AG10803 (cell line): ENCODE measurements around the gene GSTA5.
A peak's percentile ranks its signal among the peaks of the same experiment; 100 is the strongest.
"Not testable (repeated sequence)": the region's sequence is repeated elsewhere in the genome, so short reads cannot be mapped to it uniquely, and the experiment has no call there.

ENCODE experiments used
- DNase-seq: peaks from one replicate; pipeline ENCODE4 v3.0.0; 2010; ENCODE audit warnings: low read depth
- H3K4me3 ChIP-seq: 2 replicates; pipeline ENCODE4 v1.5.1; 2011; ENCODE audit warnings: mild to moderate bottlenecking, low read length, control low read depth
- CTCF ChIP-seq: conservative IDR thresholded peaks from 2 replicates; pipeline ENCODE4 v1.5.1; 2011; ENCODE audit warnings: mild to moderate bottlenecking, low read length, control low read depth, inconsistent platforms

GSTA5 gene

DNA sequence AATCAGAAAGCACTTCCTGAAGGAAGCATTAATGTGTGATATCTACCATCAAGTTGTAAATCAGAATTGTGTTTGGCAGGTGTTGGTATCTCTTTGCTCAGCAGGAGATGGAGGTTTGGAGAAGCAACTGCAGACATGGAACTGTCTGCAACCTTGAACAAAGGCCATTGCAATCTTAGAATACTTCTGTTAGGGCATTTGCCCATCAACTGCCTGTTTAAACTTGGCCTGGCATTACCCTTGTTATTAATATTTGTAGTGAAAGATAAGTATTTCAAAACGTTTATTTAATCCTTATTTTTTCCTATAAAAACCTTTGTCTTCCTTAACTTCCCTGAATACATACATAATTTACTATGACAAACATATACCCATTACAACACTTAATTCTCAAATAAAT lies 14.1 kb downstream of the GSTA5 start:
- no peak overlapping the region for H3K4me3 ChIP-seq
- no peak for TF ChIP-seq CTCF
- DNase-seq = no peak

GRCh38 chr6:52825900-52826459 lies 14.6 kb downstream of the GSTA5 start:
- not testable (repeated sequence) for DNase-seq, H3K4me3 ChIP-seq

DNA sequence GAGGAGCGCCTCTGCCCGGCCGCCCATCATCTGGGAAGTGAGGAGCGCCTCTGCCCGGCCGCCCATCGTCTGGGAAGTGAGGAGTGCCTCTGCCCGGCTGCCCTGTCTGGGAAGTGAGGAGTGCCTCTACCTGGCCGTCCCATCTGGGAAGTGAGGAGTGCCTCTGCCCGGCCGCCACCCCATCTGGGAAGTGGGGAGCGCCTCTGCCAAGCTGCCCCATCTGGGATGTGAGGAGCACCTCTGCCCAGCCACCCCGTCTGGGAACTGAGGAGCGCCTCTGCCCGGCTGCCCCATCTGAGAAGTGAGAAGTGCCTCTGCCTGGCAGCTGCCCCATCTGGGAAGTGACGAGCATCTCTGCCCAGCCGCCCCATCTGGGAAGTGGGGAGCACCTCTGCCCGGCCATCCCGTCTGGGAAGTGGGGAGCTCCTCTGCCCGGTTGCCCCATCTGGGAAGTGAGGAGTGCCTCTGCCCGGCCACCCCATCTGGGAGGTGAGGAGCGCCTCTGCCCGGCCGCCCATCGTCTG lies 15.3 kb downstream of the GSTA5 start:
- not testable (repeated sequence) for H3K4me3 ChIP-seq, DNase-seq

- no peak for TF ChIP-seq CTCF
- no peak for DNase-seq
- no peak overlapping the region for H3K4me3 ChIP-seq
Observed at GRCh38 chr6:52821842-52822241, 18.8 kb downstream of the GSTA5 start.

GRCh38 chr6:52820198-52820597 lies 20.4 kb downstream of the GSTA5 start:
- no peak overlapping the region for H3K4me3 ChIP-seq
- no peak for TF ChIP-seq CTCF
- peak; percentile 71 for DNase-seq

DNA sequence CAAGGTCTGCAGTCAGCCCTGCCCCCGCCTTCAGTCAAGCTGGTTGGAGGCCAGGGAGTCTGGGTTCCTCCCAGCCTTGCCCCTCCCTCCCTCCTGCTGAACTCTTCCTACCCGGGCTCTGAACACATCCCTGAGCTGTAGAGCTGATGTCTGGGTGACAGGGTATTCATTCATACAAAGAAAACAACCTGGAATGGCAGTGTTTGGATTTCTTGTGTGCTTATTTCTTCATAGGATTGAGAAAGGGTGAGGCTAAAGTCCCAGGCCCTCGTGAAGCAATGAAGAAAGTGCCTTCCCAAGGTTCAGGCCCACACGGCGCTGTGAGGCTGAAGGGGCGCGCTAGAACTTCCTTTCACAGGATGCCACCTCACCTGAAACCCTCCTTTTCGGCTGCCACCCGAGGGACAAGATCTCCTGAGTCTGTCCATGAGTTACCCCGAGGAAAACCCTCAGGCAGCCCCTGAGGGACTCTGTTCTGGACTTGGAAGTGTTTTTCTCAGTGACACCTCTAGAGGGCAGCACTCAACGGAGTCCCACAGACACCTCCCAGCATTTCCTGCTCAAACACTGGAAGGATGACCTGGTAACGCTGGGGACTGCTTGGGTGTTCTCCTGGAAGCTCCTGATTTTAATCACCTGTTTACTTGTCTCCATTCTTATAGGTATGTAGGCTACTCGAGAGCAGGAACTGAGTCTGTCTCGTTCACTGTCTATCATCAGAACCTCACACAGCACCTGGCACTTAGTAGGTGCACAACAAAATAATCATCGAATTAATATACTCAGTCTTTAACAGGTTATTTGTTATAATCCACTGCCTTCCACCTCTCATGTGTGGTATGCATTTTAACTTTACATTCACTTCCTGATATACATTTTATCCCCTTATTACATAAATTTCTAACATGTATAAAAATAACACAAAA lies 25.2 kb downstream of the GSTA5 start:
- DNase-seq = peak; percentile 46
- peak; percentile 71 for TF ChIP-seq CTCF
- H3K4me3 ChIP-seq = no peak overlapping the region

DNA sequence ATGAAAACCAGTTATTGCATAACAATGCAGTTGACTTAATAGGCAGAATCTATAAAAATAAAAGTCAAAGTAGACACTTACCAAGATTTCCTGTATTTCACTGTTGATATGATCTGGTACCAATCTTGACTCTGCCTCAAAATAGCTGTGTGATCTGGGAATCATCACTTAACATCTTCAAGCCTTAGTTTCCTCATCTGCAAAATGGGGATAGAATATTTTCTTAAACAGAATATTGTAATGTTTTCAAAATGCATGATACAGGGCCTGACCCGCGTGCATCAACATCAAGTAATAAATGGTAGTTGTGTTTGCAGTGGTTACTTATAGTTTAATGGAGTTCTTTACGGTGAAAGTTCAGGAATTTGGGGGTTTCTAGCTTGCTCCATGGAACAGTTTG lies 26.1 kb downstream of the GSTA5 start:
- H3K4me3 ChIP-seq, DNase-seq: not testable (repeated sequence)

GRCh38 chr6:52809777-52810176 lies 30.8 kb downstream of the GSTA5 start:
- H3K4me3 ChIP-seq, DNase-seq: not testable (repeated sequence)

- no peak for DNase-seq
- no peak for TF ChIP-seq CTCF
- H3K4me3 ChIP-seq = no peak overlapping the region
Observed at GRCh38 chr6:52808660-52809059, 32.0 kb downstream of the GSTA5 start.

DNA sequence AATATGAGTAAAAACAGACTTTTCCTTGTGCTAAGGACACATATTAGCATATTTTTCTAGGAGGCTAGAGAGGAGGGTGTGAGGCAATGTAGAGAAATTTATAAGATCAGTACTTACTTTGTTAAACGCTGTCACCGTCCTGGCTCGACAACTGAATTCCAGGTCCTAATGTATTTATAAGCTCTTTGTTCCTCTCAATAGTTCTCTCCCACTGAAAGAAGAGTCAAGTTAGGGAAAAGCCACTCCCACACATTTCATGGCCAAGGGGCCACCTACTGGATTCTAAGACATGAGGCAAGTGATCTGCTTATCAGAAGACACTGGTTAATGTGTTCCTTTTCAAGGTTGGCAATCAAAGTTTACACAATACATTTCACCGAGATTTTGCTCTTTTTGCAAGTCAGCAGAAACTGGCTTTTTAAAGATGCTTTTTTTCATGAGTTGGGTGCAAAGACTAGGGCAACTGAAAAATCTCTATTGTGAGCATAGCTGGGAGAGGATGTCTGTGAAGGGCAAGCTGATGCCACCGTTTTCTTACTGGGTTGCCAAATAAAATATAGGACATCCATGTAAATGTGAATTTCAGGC lies 36.9 kb downstream of the GSTA5 start, which contains the start of gene GSTA1:
Gene GSTA1, minus strand, starts transcription at position 149 of the 588 bp plus-strand sequence. CDS start 4,549 bp downstream, outside the sequence.
- not testable (repeated sequence) for H3K4me3 ChIP-seq, DNase-seq
